A549 (cell line): Measurements from ENCODE around the gene SLC18A3.

Source experiments
- BHLHE40 ChIP-seq: IDR thresholded peaks from 2 replicates; pipeline ENCODE4 v1.6.1; 2012; ENCODE audit warnings: low read depth, low read length, inconsistent platforms
- ESRRA ChIP-seq: fragments of 150-350 bp; IDR thresholded peaks from 2 replicates; pipeline ENCODE4 v1.6.1; 2014; ENCODE audit warnings: mild to moderate bottlenecking, low read length, borderline replicate concordance
- KDM5A ChIP-seq: fragments of 200-600 bp; sonication (generic); IDR thresholded peaks from 2 replicates; pipeline ENCODE4 v1.6.1; 2016; ENCODE audit warnings: antibody characterized with exemption, mild to moderate bottlenecking
- POLR2A ChIP-seq: IDR thresholded peaks from 2 replicates; pipeline ENCODE4 v1.6.1; 2012; ENCODE audit warnings: mild to moderate bottlenecking, low read length
- RAD21 ChIP-seq, 2 experiments: fragments of >200 bp in 1 of 2; sonication (Bioruptor Twin) in 1 of 2; formaldehyde crosslinking in 1 of 2; IDR thresholded peaks in 1 of 2; conservative IDR thresholded peaks in 1 of 2; 2 replicates in 1 of 2; 3 replicates in 1 of 2; pipeline ENCODE4 v1.6.1; 2012 to 2018; ENCODE audit warnings: inconsistent platforms in 1 of 2
- SMC3 ChIP-seq: fragments of >200 bp; sonication (Bioruptor Twin); formaldehyde crosslinking; IDR thresholded peaks from 3 replicates; pipeline ENCODE4 v1.6.1; 2018; ENCODE audit warnings: inconsistent platforms
- SREBF2 ChIP-seq: fragments of 450-650 bp; IDR thresholded peaks from 2 replicates; pipeline ENCODE4 v1.6.1; 2014; ENCODE audit warnings: mild to moderate bottlenecking, moderate library complexity
- TF ChIP-seq, protein P1 (sequence below): fragments of >200 bp; sonication (Bioruptor Twin); formaldehyde crosslinking; IDR thresholded peaks from 3 replicates; pipeline ENCODE4 v1.5.1; 2016
- TF ChIP-seq, protein P2 (sequence below): fragments of 200-600 bp; sonication (generic); IDR thresholded peaks from 2 replicates; pipeline ENCODE4 v1.6.1; 2016; ENCODE audit warnings: antibody characterized with exemption, mild to moderate bottlenecking, moderate library complexity
- TF ChIP-seq, protein P3 (sequence below): fragments of 450-650 bp; IDR thresholded peaks from 2 replicates; pipeline ENCODE4 v1.6.1; 2014; ENCODE audit warnings: antibody characterized with exemption
- TF ChIP-seq, protein P4 (sequence below): fragments of 150-350 bp; IDR thresholded peaks from 2 replicates; pipeline ENCODE4 v1.6.1; 2014; ENCODE audit warnings: low read depth, mild to moderate bottlenecking, low read length

DNA sequence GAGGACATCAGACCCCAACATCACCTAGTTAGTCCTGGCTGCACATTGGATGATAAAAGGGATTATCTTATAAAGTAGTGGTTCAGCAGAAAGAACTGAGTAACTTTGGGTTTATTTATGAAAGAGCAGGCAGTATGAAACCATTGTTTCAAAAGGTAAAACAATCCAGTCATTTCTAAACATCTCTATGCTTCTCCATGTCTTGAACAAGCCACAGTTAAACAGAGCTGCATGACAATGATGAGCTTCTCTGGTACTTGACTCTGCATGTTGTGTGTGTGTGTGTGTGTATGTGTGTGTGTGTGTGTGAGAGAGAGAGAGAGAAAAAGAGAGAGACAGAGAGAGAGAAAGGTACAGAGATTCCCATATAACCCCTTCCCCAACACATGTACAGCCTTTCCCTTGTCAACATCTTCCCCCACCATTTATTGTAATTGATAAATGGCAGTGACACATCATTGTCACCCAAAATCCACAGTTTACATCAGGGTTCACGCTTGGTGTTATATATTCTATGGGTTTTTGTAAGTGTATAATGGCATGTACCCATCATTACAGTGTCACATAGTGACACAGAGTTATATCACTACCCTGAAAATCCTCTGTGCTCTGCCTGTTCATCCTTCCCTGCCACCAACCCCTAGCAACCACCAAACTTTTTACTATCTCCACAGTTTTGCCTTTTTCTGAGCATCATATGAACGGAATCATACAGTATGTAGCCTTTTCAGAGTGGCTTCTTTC lies 32.8 kb upstream of the SLC18A3 start:
- TF ChIP-seq SREBF2: no peak
- TF ChIP-seq, protein P1, sequence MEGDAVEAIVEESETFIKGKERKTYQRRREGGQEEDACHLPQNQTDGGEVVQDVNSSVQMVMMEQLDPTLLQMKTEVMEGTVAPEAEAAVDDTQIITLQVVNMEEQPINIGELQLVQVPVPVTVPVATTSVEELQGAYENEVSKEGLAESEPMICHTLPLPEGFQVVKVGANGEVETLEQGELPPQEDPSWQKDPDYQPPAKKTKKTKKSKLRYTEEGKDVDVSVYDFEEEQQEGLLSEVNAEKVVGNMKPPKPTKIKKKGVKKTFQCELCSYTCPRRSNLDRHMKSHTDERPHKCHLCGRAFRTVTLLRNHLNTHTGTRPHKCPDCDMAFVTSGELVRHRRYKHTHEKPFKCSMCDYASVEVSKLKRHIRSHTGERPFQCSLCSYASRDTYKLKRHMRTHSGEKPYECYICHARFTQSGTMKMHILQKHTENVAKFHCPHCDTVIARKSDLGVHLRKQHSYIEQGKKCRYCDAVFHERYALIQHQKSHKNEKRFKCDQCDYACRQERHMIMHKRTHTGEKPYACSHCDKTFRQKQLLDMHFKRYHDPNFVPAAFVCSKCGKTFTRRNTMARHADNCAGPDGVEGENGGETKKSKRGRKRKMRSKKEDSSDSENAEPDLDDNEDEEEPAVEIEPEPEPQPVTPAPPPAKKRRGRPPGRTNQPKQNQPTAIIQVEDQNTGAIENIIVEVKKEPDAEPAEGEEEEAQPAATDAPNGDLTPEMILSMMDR: no peak
- TF ChIP-seq ESRRA: no peak
- TF ChIP-seq POLR2A: no peak
- TF ChIP-seq BHLHE40: no peak
- TF ChIP-seq, protein P2, sequence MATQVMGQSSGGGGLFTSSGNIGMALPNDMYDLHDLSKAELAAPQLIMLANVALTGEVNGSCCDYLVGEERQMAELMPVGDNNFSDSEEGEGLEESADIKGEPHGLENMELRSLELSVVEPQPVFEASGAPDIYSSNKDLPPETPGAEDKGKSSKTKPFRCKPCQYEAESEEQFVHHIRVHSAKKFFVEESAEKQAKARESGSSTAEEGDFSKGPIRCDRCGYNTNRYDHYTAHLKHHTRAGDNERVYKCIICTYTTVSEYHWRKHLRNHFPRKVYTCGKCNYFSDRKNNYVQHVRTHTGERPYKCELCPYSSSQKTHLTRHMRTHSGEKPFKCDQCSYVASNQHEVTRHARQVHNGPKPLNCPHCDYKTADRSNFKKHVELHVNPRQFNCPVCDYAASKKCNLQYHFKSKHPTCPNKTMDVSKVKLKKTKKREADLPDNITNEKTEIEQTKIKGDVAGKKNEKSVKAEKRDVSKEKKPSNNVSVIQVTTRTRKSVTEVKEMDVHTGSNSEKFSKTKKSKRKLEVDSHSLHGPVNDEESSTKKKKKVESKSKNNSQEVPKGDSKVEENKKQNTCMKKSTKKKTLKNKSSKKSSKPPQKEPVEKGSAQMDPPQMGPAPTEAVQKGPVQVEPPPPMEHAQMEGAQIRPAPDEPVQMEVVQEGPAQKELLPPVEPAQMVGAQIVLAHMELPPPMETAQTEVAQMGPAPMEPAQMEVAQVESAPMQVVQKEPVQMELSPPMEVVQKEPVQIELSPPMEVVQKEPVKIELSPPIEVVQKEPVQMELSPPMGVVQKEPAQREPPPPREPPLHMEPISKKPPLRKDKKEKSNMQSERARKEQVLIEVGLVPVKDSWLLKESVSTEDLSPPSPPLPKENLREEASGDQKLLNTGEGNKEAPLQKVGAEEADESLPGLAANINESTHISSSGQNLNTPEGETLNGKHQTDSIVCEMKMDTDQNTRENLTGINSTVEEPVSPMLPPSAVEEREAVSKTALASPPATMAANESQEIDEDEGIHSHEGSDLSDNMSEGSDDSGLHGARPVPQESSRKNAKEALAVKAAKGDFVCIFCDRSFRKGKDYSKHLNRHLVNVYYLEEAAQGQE: no peak
- no peak for TF ChIP-seq KDM5A
- TF ChIP-seq RAD21 (conservative IDR thresholded peaks at IDR 0.05 in 1 of 2, IDR thresholded peaks at IDR 0.05 in 1 of 2): no peak
- TF ChIP-seq, protein P3, sequence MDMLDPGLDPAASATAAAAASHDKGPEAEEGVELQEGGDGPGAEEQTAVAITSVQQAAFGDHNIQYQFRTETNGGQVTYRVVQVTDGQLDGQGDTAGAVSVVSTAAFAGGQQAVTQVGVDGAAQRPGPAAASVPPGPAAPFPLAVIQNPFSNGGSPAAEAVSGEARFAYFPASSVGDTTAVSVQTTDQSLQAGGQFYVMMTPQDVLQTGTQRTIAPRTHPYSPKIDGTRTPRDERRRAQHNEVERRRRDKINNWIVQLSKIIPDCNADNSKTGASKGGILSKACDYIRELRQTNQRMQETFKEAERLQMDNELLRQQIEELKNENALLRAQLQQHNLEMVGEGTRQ: no peak
- TF ChIP-seq SMC3: no peak
- TF ChIP-seq, protein P4, sequence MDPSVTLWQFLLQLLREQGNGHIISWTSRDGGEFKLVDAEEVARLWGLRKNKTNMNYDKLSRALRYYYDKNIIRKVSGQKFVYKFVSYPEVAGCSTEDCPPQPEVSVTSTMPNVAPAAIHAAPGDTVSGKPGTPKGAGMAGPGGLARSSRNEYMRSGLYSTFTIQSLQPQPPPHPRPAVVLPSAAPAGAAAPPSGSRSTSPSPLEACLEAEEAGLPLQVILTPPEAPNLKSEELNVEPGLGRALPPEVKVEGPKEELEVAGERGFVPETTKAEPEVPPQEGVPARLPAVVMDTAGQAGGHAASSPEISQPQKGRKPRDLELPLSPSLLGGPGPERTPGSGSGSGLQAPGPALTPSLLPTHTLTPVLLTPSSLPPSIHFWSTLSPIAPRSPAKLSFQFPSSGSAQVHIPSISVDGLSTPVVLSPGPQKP: no peak
